ENCODE results near the gene SMIM21. TPM values are rescaled to one million over a fixed set of nuclear protein-coding genes. Genes with fewer than 3 reads are reported as not detected.

Gene SMIM21
- polyA plus RNA-seq, 1 donor (not counting 4 experiments of a cell fraction or from before 2014, with no cell fraction given) = not detected

GRCh38 chr18:75400366-75400765 is 27.1 kb downstream of the SMIM21 start:
- no peak overlapping the region for H3K4me2 ChIP-seq (ENCODE audit: control insufficient read depth, extremely low read depth, insufficient read depth, low read depth, low read length)
- H4K20me1 ChIP-seq (ENCODE audit: control insufficient read depth, extremely low read depth, insufficient read depth, low read length) = no peaks in the 10 kb centered on the region
- no peak overlapping the region for H2AFZ ChIP-seq (ENCODE audit: control insufficient read depth, low read length)
- no peaks in the 10 kb centered on the region for H3K9me3 ChIP-seq (ENCODE audit: control insufficient read depth, low read depth, low read length)
- no peak overlapping the region for H3K9ac ChIP-seq (ENCODE audit: control insufficient read depth, extremely low read depth, insufficient read depth, low read length)
- no peaks in the 10 kb centered on the region for H3K36me3 ChIP-seq (ENCODE audit: control insufficient read depth in 2 of 2, extremely low read depth in 1 of 2, insufficient read depth in 2 of 2, low read length in 2 of 2)
- H3K27ac ChIP-seq (ENCODE audit: control insufficient read depth, insufficient read depth, low read length) = no peak overlapping the region
- H3K79me2 ChIP-seq (ENCODE audit: control insufficient read depth, insufficient read depth, low read length) = no peaks in the 10 kb centered on the region
- no peaks in the 10 kb centered on the region for H3K4me1 ChIP-seq (ENCODE audit: control insufficient read depth, extremely low read depth, insufficient read depth, low read length)
- H3K9me1 ChIP-seq (ENCODE audit: control insufficient read depth, extremely low read depth, insufficient read depth, low read length) = no peaks in the 10 kb centered on the region
- no peak for TF ChIP-seq EZH2 (IDR thresholded peaks at IDR 0.05; ENCODE audit: low read length)
- peaks cover 10% of the 10 kb centered on the region for H3K27me3 ChIP-seq (ENCODE audit: control insufficient read depth, extremely low read depth, insufficient read depth, low read length)
- H3K4me3 ChIP-seq (ENCODE audit: control insufficient read depth in 2 of 3, extremely low read depth in 1 of 3, insufficient read depth in 2 of 3, low read depth in 1 of 3, low read length in 3 of 3) = no peak overlapping the region
- dilution Hi-C loops (cut with MboI; ENCODE audit: extremely low pct_ligation_motif_present, low sequenced_read_pairs) = no loop called here
- no peak for DNase-seq (ENCODE audit: low read depth, low spot score)
- no peak for FAIRE-seq

GRCh38 chr18:75395137-75395536 is 32.4 kb downstream of the SMIM21 start:
- H2AFZ ChIP-seq (ENCODE audit: control insufficient read depth, low read length) = no peak overlapping the region
- H3K9ac ChIP-seq (ENCODE audit: control insufficient read depth, extremely low read depth, insufficient read depth, low read length) = no peak overlapping the region
- no peak overlapping the region for H3K4me2 ChIP-seq (ENCODE audit: control insufficient read depth, extremely low read depth, insufficient read depth, low read depth, low read length)
- H3K9me1 ChIP-seq (ENCODE audit: control insufficient read depth, extremely low read depth, insufficient read depth, low read length) = no peaks in the 10 kb centered on the region
- no peaks in the 10 kb centered on the region for H3K4me1 ChIP-seq (ENCODE audit: control insufficient read depth, extremely low read depth, insufficient read depth, low read length)
- TF ChIP-seq CTCF (optimal IDR thresholded peaks at IDR 0.05 in 1 of 3, IDR thresholded peaks at IDR 0.05 in 1 of 3, conservative IDR thresholded peaks at IDR 0.05 in 1 of 3; ENCODE audit: extremely low read depth in 1 of 3, insufficient read depth in 2 of 3, low read length in 3 of 3) (no peak), EZH2 (IDR thresholded peaks at IDR 0.05; ENCODE audit: low read length) (no peak)
- H3K27me3 ChIP-seq (ENCODE audit: control insufficient read depth, extremely low read depth, insufficient read depth, low read length) = peaks cover 8% of the 10 kb centered on the region
- no peaks in the 10 kb centered on the region for H3K9me3 ChIP-seq (ENCODE audit: control insufficient read depth, low read depth, low read length)
- no peak for DNase-seq (ENCODE audit: low read depth, low spot score)
- no peaks in the 10 kb centered on the region for H3K36me3 ChIP-seq (ENCODE audit: control insufficient read depth in 2 of 2, extremely low read depth in 1 of 2, insufficient read depth in 2 of 2, low read length in 2 of 2)
- no peak for FAIRE-seq
- H3K79me2 ChIP-seq (ENCODE audit: control insufficient read depth, insufficient read depth, low read length) = no peaks in the 10 kb centered on the region
- H3K27ac ChIP-seq (ENCODE audit: control insufficient read depth, insufficient read depth, low read length) = no peak overlapping the region
- no peaks in the 10 kb centered on the region for H4K20me1 ChIP-seq (ENCODE audit: control insufficient read depth, extremely low read depth, insufficient read depth, low read length)
- H3K4me3 ChIP-seq (ENCODE audit: control insufficient read depth in 2 of 3, extremely low read depth in 1 of 3, insufficient read depth in 2 of 3, low read depth in 1 of 3, low read length in 3 of 3) = no peak overlapping the region
- dilution Hi-C loops (cut with MboI; ENCODE audit: extremely low pct_ligation_motif_present, low sequenced_read_pairs) = no loop called here

- dilution Hi-C loops (cut with MboI; ENCODE audit: extremely low pct_ligation_motif_present, low sequenced_read_pairs) = no loop called here
- Histone ChIP-seq H3K79me2 (ENCODE audit: control insufficient read depth, insufficient read depth, low read length) (no peaks in the 10 kb centered on the region), H3K4me3 (ENCODE audit: control insufficient read depth in 2 of 3, extremely low read depth in 1 of 3, insufficient read depth in 2 of 3, low read depth in 1 of 3, low read length in 3 of 3) (no peak overlapping the region), H3K27ac (ENCODE audit: control insufficient read depth, insufficient read depth, low read length) (no peak overlapping the region), H3K4me2 (ENCODE audit: control insufficient read depth, extremely low read depth, insufficient read depth, low read depth, low read length) (no peak overlapping the region), H3K9me3 (ENCODE audit: control insufficient read depth, low read depth, low read length) (no peaks in the 10 kb centered on the region), H3K9me1 (ENCODE audit: control insufficient read depth, extremely low read depth, insufficient read depth, low read length) (no peaks in the 10 kb centered on the region), H2AFZ (ENCODE audit: control insufficient read depth, low read length) (no peak overlapping the region), H3K27me3 (ENCODE audit: control insufficient read depth, extremely low read depth, insufficient read depth, low read length) (peaks cover 3% of the 10 kb centered on the region), H3K4me1 (ENCODE audit: control insufficient read depth, extremely low read depth, insufficient read depth, low read length) (no peaks in the 10 kb centered on the region), H4K20me1 (ENCODE audit: control insufficient read depth, extremely low read depth, insufficient read depth, low read length) (no peaks in the 10 kb centered on the region), H3K9ac (ENCODE audit: control insufficient read depth, extremely low read depth, insufficient read depth, low read length) (no peak overlapping the region), H3K36me3 (ENCODE audit: control insufficient read depth in 2 of 2, extremely low read depth in 1 of 2, insufficient read depth in 2 of 2, low read length in 2 of 2) (no peaks in the 10 kb centered on the region)
- DNase-seq (ENCODE audit: low read depth, low spot score) (no peak), FAIRE-seq (no peak)
- no peak for TF ChIP-seq EZH2 (IDR thresholded peaks at IDR 0.05; ENCODE audit: low read length)
- TF ChIP-seq CTCF (optimal IDR thresholded peaks at IDR 0.05 in 1 of 3, IDR thresholded peaks at IDR 0.05 in 1 of 3, conservative IDR thresholded peaks at IDR 0.05 in 1 of 3; ENCODE audit: extremely low read depth in 1 of 3, insufficient read depth in 2 of 3, low read length in 3 of 3) = no peak
Observed at GRCh38 chr18:75393721-75394120, 33.8 kb downstream of the SMIM21 start.
